Activated CD8-positive, alpha-beta memory T cell treated with anti-CD3 and anti-CD28 coated beads for 48 hours (primary cell): ENCODE measurements around the gene PRKAG3.

Experiments used
- DNase-seq, 3 experiments: peaks; one replicate each; pipeline ENCODE4 v3.0.0-alpha.2; 2020; ENCODE audit warnings: low read depth in 2 of 3, low spot score in 2 of 3

Gene PRKAG3

DNA sequence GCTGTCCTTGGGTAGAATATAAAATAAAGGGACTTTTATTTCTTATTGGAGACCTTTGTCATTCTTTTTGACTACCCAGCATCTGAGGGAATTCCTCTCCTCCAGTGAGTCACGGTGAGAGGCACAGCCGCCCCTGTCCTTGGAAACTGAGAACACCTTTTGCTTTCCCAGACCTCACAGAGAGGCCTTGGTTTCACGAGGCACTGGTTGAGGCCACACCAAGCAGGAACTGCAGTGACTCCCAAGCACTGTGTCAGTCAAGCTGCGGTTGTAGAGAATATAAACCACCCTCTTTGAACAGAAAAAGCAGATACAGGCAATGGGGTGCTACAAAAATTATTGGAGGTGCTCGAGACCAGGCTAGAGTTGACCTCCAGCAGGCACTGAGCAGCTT is 16.4 kb downstream of the PRKAG3 start:
- no peak for DNase-seq

- no peak for DNase-seq
Observed at GRCh38 chr2:218814540-218815243, 16.9 kb downstream of the PRKAG3 start.

- no peak for DNase-seq
Observed at GRCh38 chr2:218813771-218814460, 17.7 kb downstream of the PRKAG3 start.

GRCh38 chr2:218812861-218813260 is 18.7 kb downstream of the PRKAG3 start:
- no peak for DNase-seq

DNA sequence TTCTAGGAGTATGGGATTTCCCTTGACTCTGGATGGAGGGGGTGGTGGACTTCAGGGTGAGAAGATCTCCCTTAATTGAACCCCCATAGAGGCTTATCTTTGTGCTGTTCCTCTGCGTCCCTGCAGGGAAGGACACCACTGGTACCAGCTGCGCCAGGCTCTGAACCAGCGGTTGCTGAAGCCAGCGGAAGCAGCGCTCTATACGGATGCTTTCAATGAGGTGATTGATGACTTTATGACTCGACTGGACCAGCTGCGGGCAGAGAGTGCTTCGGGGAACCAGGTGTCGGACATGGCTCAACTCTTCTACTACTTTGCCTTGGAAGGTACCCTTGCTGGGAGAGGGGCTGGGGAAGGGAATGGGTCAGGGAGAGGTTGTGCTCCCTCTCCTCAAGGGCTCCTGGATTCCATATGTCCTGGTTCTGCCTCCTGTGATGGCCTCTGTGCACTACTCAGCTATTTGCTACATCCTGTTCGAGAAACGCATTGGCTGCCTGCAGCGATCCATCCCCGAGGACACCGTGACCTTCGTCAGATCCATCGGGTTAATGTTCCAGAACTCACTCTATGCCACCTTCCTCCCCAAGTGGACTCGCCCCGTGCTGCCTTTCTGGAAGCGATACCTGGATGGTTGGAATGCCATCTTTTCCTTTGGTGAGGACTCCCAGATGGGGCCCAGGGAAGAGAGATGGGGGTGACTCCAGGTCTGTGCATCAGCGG is 19.3 kb downstream of the PRKAG3 start:
- no peak for DNase-seq

DNA sequence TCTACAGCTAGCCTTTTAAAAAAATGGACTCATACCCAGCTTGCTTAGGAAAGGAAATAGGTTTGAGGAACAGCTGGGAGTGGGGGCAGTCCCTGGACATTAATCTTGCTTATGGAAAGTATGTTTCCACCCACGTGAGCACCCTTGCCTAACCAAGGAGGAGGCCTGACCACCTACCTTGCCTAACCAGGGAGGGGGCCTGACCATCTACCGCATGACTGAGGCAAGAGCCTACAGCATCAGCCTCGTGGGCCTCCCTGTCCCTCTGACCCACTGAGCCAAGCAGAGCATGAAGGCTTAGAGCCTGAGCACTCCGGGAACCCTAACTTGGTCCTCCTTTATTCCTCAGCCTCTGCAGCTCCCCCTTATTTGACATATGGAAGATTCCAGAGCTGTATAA is 20.2 kb downstream of the PRKAG3 start:
- DNase-seq: no peak

- DNase-seq: no peak
Observed at GRCh38 chr2:218810256-218810655, 21.3 kb downstream of the PRKAG3 start.

DNA sequence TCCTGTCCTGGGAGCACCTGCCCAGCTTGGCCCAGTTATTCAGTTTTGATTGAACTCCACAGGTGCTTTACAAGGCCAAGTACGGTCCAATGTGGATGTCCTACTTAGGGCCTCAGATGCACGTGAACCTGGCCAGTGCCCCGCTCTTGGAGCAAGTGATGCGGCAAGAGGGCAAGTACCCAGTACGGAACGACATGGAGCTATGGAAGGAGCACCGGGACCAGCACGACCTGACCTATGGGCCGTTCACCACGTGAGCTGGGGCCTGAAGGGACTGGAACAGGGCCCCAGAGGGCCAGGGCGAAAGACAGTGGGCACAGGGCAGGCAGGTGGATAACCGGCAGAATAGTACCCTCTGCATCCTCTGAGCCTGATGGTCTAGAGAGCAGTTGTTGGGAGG is 22.1 kb downstream of the PRKAG3 start:
- no peak for DNase-seq

GRCh38 chr2:218807626-218808025 is 24.0 kb downstream of the PRKAG3 start:
- DNase-seq: no peak

GRCh38 chr2:218806346-218806978 is 25.1 kb downstream of the PRKAG3 start:
- no peak for DNase-seq

DNA sequence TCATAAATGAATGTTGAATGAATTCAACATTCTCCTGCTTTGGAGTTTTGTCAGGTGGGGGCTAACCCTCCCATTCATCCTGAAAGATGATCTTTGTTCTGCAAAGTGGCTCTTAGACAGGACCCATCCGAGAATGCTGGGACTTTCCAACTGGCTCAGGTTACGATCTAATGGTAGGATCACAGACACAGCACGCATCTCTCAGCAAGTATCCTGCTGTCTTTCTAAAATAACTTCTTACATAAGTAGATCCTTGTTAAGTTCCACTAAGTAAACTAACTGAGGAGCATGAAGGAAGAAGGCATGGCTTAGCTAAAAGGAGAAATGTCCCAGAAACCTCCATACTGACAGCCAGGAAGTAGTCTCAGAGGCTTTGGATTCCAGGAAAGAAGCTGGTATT is 26.0 kb downstream of the PRKAG3 start:
- DNase-seq: no peak

GRCh38 chr2:218804817-218805216 is 26.8 kb downstream of the PRKAG3 start:
- DNase-seq: no peak

DNA sequence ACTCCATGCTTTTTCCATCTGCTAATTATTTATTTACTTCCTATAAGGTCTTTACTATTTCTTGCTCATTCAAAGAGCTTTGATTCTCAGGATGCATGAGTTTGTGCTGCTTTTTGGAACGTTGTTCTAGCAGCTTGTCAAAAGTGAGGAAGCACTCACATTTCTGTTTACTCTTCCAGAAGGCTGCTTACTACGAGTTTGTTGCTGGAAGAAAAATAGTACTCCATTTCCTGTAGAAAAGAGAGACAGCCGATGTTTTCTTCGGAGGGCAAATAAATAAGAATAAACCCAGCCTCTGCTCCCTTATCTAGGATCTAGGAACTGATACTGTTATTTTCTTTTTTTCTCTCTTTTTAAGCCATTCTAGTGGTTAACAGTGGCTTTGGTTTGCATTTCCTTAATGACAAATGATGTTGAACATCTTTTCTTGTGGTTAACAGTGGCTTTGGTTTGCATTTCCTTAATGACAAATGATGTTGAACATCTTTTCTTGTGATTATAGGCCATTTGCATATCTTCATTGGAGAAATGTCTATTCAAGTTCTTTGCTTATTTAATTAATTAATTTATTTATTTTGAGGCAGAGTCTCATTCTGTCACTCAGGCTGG is 29.1 kb downstream of the PRKAG3 start:
- DNase-seq: no peak

DNA sequence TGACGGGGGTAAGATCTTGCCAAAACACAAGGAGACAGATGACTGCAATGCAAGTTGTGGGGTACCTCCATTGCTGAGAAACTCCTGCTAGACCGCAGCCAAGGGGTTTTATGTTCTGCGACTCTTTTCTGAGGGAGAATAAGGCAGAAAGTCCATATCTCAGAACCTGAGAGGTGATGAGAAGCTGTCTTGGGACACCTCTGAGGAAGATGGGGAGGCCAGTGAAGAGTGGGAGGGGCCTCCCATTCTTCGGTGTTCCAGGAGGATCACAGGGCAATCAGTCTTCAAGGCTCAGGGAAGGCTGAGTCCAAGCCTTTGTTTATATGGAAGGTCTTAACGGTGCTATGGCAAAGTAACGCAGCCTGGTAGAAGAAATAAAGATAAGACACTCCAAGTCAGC is 31.6 kb downstream of the PRKAG3 start:
- DNase-seq: no peak

DNA sequence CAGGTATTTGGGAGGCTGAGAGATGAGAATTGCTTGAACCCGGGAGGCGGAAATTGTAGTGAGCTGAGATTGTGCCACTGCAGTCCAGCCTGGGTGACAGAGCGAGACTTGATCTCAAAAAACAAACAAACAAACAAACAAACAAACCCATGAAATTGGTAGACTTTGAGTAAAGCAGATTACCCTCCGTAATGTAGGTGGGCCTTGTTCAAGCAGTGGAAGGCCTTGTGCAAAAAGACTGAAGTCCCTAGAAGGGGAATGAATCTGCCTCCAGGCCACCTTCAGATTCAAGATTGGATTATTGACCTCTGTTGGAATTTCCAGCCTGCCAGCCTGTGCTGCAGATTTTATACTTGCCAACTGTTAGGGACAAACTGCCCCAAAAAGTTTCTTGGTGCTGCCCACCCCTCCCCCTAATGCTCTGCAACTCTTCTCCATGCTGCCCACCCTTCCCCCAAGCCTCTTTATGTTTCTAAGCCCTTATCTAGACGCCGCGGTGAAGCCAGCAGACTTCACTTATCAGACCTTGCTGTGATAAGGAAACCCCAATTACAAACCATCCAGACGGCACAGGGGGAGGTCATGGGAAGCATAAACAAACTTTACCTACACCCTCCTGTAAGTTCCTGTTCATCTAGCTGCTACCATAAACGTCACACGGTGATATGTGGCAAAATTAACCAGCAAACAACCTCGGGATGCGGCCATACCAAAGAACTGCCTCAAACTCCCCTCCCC is 32.7 kb downstream of the PRKAG3 start:
- no peak for DNase-seq

DNA sequence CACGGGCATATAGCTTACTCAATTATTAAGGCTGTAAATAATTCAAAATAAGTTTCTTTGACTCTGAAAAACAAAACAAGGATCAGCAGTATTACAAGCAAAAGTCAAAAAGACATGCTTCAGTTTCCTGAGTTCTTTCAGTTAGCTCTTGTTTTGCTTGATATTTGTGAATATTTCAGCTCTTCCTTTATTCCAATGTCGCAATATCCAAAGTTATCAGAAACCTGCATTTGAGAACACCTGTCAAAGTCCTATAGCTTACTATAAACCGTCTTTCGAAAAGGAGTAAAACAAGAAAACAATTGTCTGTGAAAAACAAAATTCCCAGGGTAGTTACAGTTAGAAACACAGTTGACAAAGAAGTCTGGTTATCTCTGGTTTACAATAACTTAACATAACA is 34.9 kb downstream of the PRKAG3 start:
- no peak for DNase-seq

- DNase-seq: no peak
Observed at GRCh38 chr2:218792433-218792832, 39.2 kb downstream of the PRKAG3 start.

- no peak for DNase-seq
Observed at GRCh38 chr2:218788529-218789255, 42.9 kb downstream of the PRKAG3 start.

DNA sequence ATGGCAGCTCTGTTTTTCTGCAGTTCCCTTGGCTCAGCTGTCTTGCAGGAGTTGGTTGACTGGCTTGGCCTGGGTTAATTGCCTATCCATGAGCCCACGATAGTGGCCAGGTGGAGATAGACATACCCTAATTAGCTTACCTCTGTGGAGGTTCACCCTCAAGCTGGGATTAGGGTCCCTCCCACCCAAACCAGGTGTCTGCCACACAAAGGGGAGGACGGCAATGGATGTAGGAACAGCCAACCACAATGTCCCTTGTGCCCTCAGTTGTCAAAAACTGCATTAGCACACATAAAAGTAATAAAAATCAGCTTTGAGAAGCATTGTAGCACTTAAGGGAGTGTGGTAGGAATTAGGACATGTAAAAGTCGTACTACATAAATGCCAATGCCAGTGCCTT is 45.5 kb downstream of the PRKAG3 start:
- DNase-seq: no peak

GRCh38 chr2:218785103-218785502 is 46.5 kb downstream of the PRKAG3 start:
- DNase-seq: no peak
